ENCODE data around the gene TMPRSS3.
A peak's percentile ranks its signal among the peaks of the same experiment; 100 is the strongest.

The TMPRSS3 gene

DNA sequence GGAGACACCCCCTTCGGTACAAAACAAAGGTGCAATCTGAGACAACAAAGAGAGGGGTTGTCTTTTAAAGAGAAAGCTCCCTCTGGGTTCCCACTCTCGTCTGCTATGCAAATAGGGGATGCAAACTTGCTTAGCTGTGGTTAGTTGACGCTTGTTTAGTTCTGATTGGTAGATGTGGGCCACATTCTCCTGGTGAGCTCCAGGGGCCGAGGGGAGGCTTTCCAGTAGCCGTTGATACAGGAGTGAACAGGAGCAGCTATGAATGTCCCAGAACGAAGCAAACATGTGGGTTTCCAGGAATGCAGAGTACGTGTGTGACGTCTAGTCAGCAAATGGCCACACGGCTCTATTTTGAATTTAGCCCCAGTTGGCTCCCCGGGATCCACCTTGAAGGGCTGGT is 59.8 kb downstream of the TMPRSS3 start:
- Histone ChIP-seq H3K9me3 (ENCODE audit: control insufficient read depth, low read length) (no peaks in the 10 kb centered on the region), H2AFZ (peak overlapping the region; percentile 58), H3K4me2 (ENCODE audit: low read length) (peak overlapping the region; percentile 35), H3K9ac (no peak overlapping the region), H3K27ac (no peak overlapping the region), H3K27me3 (ENCODE audit: control insufficient read depth, insufficient read depth, low read length) (no peaks in the 10 kb centered on the region), H3K4me1 (no peaks in the 10 kb centered on the region), H3K79me2 (no peaks in the 10 kb centered on the region), H3K36me3 (ENCODE audit: control insufficient read depth, insufficient read depth, low read length) (no peaks in the 10 kb centered on the region), H3K4me3 (ENCODE audit: low read depth, low read length) (peak overlapping the region; percentile 16)
- TF ChIP-seq CTCF (IDR thresholded peaks at IDR 0.05): no peak

DNA sequence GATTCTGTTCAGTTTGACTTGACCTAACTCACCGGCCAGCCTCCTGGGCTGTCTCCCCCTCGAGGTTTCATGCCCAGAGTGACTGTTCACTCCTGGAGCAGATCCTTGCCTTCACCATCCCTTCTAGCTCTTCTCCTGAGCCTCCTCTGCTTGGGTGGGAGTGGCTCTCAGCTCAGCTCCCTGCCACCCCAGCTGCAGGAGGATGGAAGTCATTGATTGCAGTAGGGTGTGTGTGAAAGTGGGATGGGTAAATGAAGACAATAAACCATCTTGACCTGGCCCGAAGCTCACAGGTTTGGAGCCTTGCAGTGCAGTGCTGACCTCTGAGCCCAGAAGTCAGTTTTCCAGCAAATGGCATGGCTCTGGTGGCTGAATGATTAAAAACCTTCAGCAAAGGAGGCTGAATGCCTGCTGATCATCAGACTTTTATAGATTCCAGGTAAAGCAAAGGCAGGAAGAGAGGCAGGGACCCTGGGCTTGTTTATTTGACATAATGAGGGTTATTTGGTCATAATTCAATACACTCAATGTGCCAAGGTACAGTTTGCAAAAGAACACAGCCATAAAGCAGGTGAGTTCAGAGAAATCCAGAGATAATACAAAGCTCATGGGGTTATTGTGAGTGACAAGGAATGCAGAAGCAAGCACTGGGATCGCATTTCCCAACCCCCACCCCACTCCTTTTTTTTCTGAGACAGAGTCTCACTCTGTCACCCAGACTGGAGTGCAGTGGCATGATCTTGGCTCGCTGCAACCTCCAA is 63.1 kb downstream of the TMPRSS3 start:
- no peak overlapping the region for H2AFZ ChIP-seq
- no peak for TF ChIP-seq CTCF (IDR thresholded peaks at IDR 0.05)
- H3K27ac ChIP-seq: no peak overlapping the region
- H3K9me3 ChIP-seq (ENCODE audit: control insufficient read depth, low read length): no peaks in the 10 kb centered on the region
- H3K27me3 ChIP-seq (ENCODE audit: control insufficient read depth, insufficient read depth, low read length): no peaks in the 10 kb centered on the region
- H3K79me2 ChIP-seq: no peaks in the 10 kb centered on the region
- no peaks in the 10 kb centered on the region for H3K36me3 ChIP-seq (ENCODE audit: control insufficient read depth, insufficient read depth, low read length)
- H3K4me3 ChIP-seq (ENCODE audit: low read depth, low read length): no peak overlapping the region
- H3K4me1 ChIP-seq: no peaks in the 10 kb centered on the region
- no peak overlapping the region for H3K4me2 ChIP-seq (ENCODE audit: low read length)
- H3K9ac ChIP-seq: no peak overlapping the region

GRCh38 chr21:42331660-42332059 is 64.2 kb downstream of the TMPRSS3 start:
- TF ChIP-seq CTCF (IDR thresholded peaks at IDR 0.05): no peak

GRCh38 chr21:42330380-42331371 is 65.2 kb downstream of the TMPRSS3 start:
- H3K27ac ChIP-seq: no peak overlapping the region
- no peak overlapping the region for H3K9ac ChIP-seq
- H3K9me3 ChIP-seq (ENCODE audit: control insufficient read depth, low read length): no peaks in the 10 kb centered on the region
- no peak for TF ChIP-seq CTCF (IDR thresholded peaks at IDR 0.05)
- no peaks in the 10 kb centered on the region for H3K79me2 ChIP-seq
- no peak overlapping the region for H2AFZ ChIP-seq
- H3K4me2 ChIP-seq (ENCODE audit: low read length): no peak overlapping the region
- no peaks in the 10 kb centered on the region for H3K4me1 ChIP-seq
- no peaks in the 10 kb centered on the region for H3K36me3 ChIP-seq (ENCODE audit: control insufficient read depth, insufficient read depth, low read length)
- H3K27me3 ChIP-seq (ENCODE audit: control insufficient read depth, insufficient read depth, low read length): no peaks in the 10 kb centered on the region
- no peak overlapping the region for H3K4me3 ChIP-seq (ENCODE audit: low read depth, low read length)

More at GRCh38 chr21:42331660-42332059, 64.2 kb downstream of the TMPRSS3 start:
- no peak overlapping the region for H3K4me3 ChIP-seq (ENCODE audit: low read depth, low read length)
- H3K4me2 ChIP-seq (ENCODE audit: low read length): no peak overlapping the region
- H3K9me3 ChIP-seq (ENCODE audit: control insufficient read depth, low read length): no peaks in the 10 kb centered on the region
- no peak overlapping the region for H2AFZ ChIP-seq
- no peaks in the 10 kb centered on the region for H3K4me1 ChIP-seq
- no peaks in the 10 kb centered on the region for H3K36me3 ChIP-seq (ENCODE audit: control insufficient read depth, insufficient read depth, low read length)
- H3K79me2 ChIP-seq: no peaks in the 10 kb centered on the region
- no peaks in the 10 kb centered on the region for H3K27me3 ChIP-seq (ENCODE audit: control insufficient read depth, insufficient read depth, low read length)
- no peak overlapping the region for H3K27ac ChIP-seq
- no peak overlapping the region for H3K9ac ChIP-seq

Data from parathyroid adenoma (tissue), 2 donors.